ENCODE data around the gene ZDHHC9. TPM values are rescaled to one million over a fixed set of nuclear protein-coding genes. Genes with fewer than 3 reads are reported as not detected.

ZDHHC9 gene
- total RNA-seq, 1 donor from 2014 or later, result 37.8 TPM

- TF ChIP-seq CTCF (IDR thresholded peaks at IDR 0.05; ENCODE audit: unreplicated experiment), result no peak
- no peaks in the 10 kb centered on the region for H3K27me3 Mint-ChIP-seq (ENCODE audit: unreplicated experiment)
- peaks cover 5% of the 10 kb centered on the region for H3K36me3 Mint-ChIP-seq (ENCODE audit: low read depth, unreplicated experiment)
- no peak overlapping the region for H3K4me3 Mint-ChIP-seq (ENCODE audit: unreplicated experiment)
- no peak for DNase-seq (ENCODE audit: low spot score)
- H3K4me1 Mint-ChIP-seq (ENCODE audit: unreplicated experiment), result no peaks in the 10 kb centered on the region
- H3K9me3 Mint-ChIP-seq (ENCODE audit: unreplicated experiment), result no peaks in the 10 kb centered on the region
- no peak overlapping the region for H3K27ac Mint-ChIP-seq (ENCODE audit: unreplicated experiment)
These were observed 40.8 kb downstream of the ZDHHC9 start for GRCh38 chrX:129802863-129803262.

GRCh38 chrX:129800186-129800585 lies 43.5 kb downstream of the ZDHHC9 start:
- TF ChIP-seq CTCF (IDR thresholded peaks at IDR 0.05; ENCODE audit: unreplicated experiment), result no peak
- H3K36me3 Mint-ChIP-seq (ENCODE audit: low read depth, unreplicated experiment), result peaks cover under 1% of the 10 kb centered on the region
- no peaks in the 10 kb centered on the region for H3K9me3 Mint-ChIP-seq (ENCODE audit: unreplicated experiment)
- no peaks in the 10 kb centered on the region for H3K4me1 Mint-ChIP-seq (ENCODE audit: unreplicated experiment)
- H3K4me3 Mint-ChIP-seq (ENCODE audit: unreplicated experiment), result no peak overlapping the region
- no peaks in the 10 kb centered on the region for H3K27me3 Mint-ChIP-seq (ENCODE audit: unreplicated experiment)
- DNase-seq (ENCODE audit: low spot score), result no peak
- no peak overlapping the region for H3K27ac Mint-ChIP-seq (ENCODE audit: unreplicated experiment)

GRCh38 chrX:129798888-129799287 lies 44.8 kb downstream of the ZDHHC9 start:
- no peaks in the 10 kb centered on the region for H3K27me3 Mint-ChIP-seq (ENCODE audit: unreplicated experiment)
- no peaks in the 10 kb centered on the region for H3K9me3 Mint-ChIP-seq (ENCODE audit: unreplicated experiment)
- DNase-seq (ENCODE audit: low spot score), result no peak
- no peak for TF ChIP-seq CTCF (IDR thresholded peaks at IDR 0.05; ENCODE audit: unreplicated experiment)
- H3K27ac Mint-ChIP-seq (ENCODE audit: unreplicated experiment), result no peak overlapping the region
- no peaks in the 10 kb centered on the region for H3K36me3 Mint-ChIP-seq (ENCODE audit: low read depth, unreplicated experiment)
- H3K4me3 Mint-ChIP-seq (ENCODE audit: unreplicated experiment), result no peak overlapping the region
- H3K4me1 Mint-ChIP-seq (ENCODE audit: unreplicated experiment), result no peaks in the 10 kb centered on the region

GRCh38 chrX:129798456-129798855 lies 45.2 kb downstream of the ZDHHC9 start:
- Mint-ChIP-seq H3K27ac (ENCODE audit: unreplicated experiment) (no peak overlapping the region), H3K36me3 (ENCODE audit: low read depth, unreplicated experiment) (no peaks in the 10 kb centered on the region), H3K27me3 (ENCODE audit: unreplicated experiment) (no peaks in the 10 kb centered on the region), H3K9me3 (ENCODE audit: unreplicated experiment) (no peaks in the 10 kb centered on the region), H3K4me3 (ENCODE audit: unreplicated experiment) (no peak overlapping the region), H3K4me1 (ENCODE audit: unreplicated experiment) (no peaks in the 10 kb centered on the region)
- no peak for DNase-seq (ENCODE audit: low spot score)
- TF ChIP-seq CTCF (IDR thresholded peaks at IDR 0.05; ENCODE audit: unreplicated experiment), result no peak

GRCh38 chrX:129797251-129797906 lies 46.3 kb downstream of the ZDHHC9 start:
- H3K36me3 Mint-ChIP-seq (ENCODE audit: low read depth, unreplicated experiment), result no peaks in the 10 kb centered on the region
- H3K27me3 Mint-ChIP-seq (ENCODE audit: unreplicated experiment), result peaks cover 5% of the 10 kb centered on the region
- no peak for DNase-seq (ENCODE audit: low spot score)
- no peak overlapping the region for H3K4me3 Mint-ChIP-seq (ENCODE audit: unreplicated experiment)
- H3K27ac Mint-ChIP-seq (ENCODE audit: unreplicated experiment), result no peak overlapping the region
- no peaks in the 10 kb centered on the region for H3K9me3 Mint-ChIP-seq (ENCODE audit: unreplicated experiment)
- no peaks in the 10 kb centered on the region for H3K4me1 Mint-ChIP-seq (ENCODE audit: unreplicated experiment)
- no peak for TF ChIP-seq CTCF (IDR thresholded peaks at IDR 0.05; ENCODE audit: unreplicated experiment)

Data from endothelial cell (in vitro differentiated cells).